Subcutaneous abdominal adipose tissue (tissue), 5 donors: Measurements from ENCODE around the gene OR6B1.

Experiments
- H3K27ac ChIP-seq: one replicate; pipeline ENCODE4 v1.7.0; 2013; ENCODE audit warnings: low read depth, mild to moderate bottlenecking, inconsistent platforms, low read length, moderate library complexity
- H3K27me3 ChIP-seq, 5 donors: one replicate each; pipeline ENCODE4 v1.7.0; 2013; ENCODE audit warnings: low read length in 5 of 5, inconsistent platforms in 1 of 5; ENCODE audit not compliant: control insufficient read depth in 5 of 5, insufficient read depth in 4 of 5
- H3K36me3 ChIP-seq, 5 donors: one replicate each; pipeline ENCODE4 v1.7.0; 2013; ENCODE audit warnings: low read length in 5 of 5; ENCODE audit not compliant: control insufficient read depth in 5 of 5, insufficient read depth in 5 of 5
- H3K4me1 ChIP-seq, 5 donors: one replicate each; pipeline ENCODE4 v1.7.0; 2013; ENCODE audit warnings: low read length in 5 of 5, mild to moderate bottlenecking in 3 of 5, moderate library complexity in 1 of 5; ENCODE audit not compliant: control insufficient read depth in 5 of 5, insufficient read depth in 5 of 5
- H3K4me3 ChIP-seq, 5 donors: one replicate each; pipeline ENCODE4 v1.7.0; 2013; ENCODE audit warnings: low read length in 5 of 5, low read depth in 1 of 5
- H3K9ac ChIP-seq, 5 donors: one replicate each; pipeline ENCODE4 v1.7.0; 2013; ENCODE audit warnings: low read length in 5 of 5, mild to moderate bottlenecking in 4 of 5, moderate library complexity in 3 of 5
- H3K9me3 ChIP-seq, 5 donors: one replicate each; pipeline ENCODE4 v1.7.0; 2013; ENCODE audit warnings: low read length in 5 of 5; ENCODE audit not compliant: control insufficient read depth in 5 of 5
- donor health status: healthy.
- donor health status: healthy.
- donor health status: healthy.
- donor health status: healthy.
- donor health status: healthy.

Gene OR6B1

DNA sequence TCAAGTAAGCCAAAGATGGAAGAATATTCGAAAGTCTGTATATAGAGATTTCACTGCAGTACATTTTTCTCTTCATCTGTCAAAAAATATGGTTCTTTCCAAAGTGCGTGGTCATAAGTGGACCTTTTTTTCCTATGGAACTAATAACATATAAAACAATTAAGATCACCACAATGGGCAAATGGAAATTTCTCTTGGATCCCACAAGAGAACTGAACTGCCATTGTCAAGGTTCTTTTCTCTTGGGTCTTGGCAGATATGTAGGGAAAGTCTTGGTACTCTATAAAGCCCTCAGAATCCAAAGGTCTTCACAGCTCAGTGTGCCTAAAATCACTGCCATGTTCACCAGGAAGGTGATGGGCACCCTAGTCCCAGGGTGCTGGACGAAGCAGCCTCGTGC lies at the start of gene OR6B1:
OR6B1 (plus strand) TSS at position 301 of the 400 bp plus-strand sequence. CDS start 3,677 bp downstream, outside the sequence.
- H3K9ac ChIP-seq = no peak within 1 kb of the TSS
- no peaks in the 10 kb centered on the region for H3K36me3 ChIP-seq
- H3K27ac ChIP-seq = no peak within 1 kb of the TSS
- no peaks in the 10 kb centered on the region for H3K27me3 ChIP-seq
- H3K9me3 ChIP-seq = no peaks in the 10 kb centered on the region
- H3K4me3 ChIP-seq = no peak within 1 kb of the TSS
- no peaks in the 10 kb centered on the region for H3K4me1 ChIP-seq

DNA sequence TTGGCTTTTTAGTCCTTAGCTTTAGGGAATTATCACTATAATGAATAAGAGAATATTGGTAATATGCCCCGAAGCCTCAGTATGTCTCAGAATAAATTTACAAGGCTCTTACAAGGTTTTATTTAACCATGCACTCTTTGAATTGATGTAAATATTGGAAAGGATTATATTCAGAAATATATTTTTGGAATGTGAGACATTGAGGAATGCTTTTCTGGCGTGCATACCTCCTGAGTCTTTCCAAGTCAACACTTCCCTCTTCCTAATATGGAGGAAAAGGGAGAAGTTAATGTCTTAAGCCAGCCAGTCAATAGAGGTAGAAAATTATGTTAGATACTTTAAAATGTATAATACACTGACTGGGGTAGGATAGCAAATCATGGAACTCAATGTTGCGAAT lies 46.7 kb upstream of the OR6B1 start:
- no peaks in the 10 kb centered on the region for H3K9me3 ChIP-seq
- H3K4me1 ChIP-seq = no peaks in the 10 kb centered on the region
- no peak overlapping the region for H3K27ac ChIP-seq

DNA sequence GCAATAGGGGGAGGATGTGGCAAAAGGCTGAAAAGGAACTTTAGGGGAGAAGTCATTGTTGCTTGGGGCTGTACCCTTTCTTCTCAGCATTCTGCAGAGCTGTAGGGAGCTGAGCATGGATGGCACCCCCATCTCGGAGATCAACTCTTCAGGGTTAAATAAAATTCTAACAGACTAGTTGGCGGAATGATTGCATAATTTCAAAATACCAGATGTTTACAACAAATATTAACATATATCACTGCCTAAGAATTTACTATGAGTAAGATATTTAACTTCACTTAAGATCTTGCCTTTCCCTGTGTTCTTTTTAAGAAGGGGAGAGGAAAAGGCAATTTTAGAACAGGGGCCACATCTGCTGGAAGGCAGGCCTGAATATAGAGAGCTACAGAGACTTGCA lies 46.0 kb upstream of the OR6B1 start:
- Histone ChIP-seq H3K4me1 (no peaks in the 10 kb centered on the region), H3K27ac (no peak overlapping the region), H3K9me3 (no peaks in the 10 kb centered on the region), H3K4me3 (no peak overlapping the region), H3K27me3 (no peaks in the 10 kb centered on the region), H3K9ac (no peak overlapping the region), H3K36me3 (no peaks in the 10 kb centered on the region)

More for the DNA sequence above, 46.7 kb upstream of the OR6B1 start:
- Histone ChIP-seq H3K4me3 (no peak overlapping the region), H3K36me3 (no peaks in the 10 kb centered on the region), H3K9ac (no peak overlapping the region), H3K27me3 (no peaks in the 10 kb centered on the region)

GRCh38 chr7:143954544-143954943 lies 45.6 kb upstream of the OR6B1 start, which contains the start of gene OR2F1:
Gene OR2F1, plus strand, starts transcription at chr7:143954844. Its CDS starts 5,127 bp downstream, at chr7:143959971.
- Histone ChIP-seq H3K27ac (no peak within 1 kb of the TSS), H3K9ac (no peak within 1 kb of the TSS), H3K4me3 (no peak within 1 kb of the TSS), H3K4me1 (no peaks in the 10 kb centered on the region), H3K36me3 (no peaks in the 10 kb centered on the region), H3K9me3 (no peaks in the 10 kb centered on the region), H3K27me3 (no peaks in the 10 kb centered on the region)

GRCh38 chr7:143958781-143959180 lies 41.3 kb upstream of the OR6B1 start:
- Histone ChIP-seq H3K4me3 (no peak overlapping the region), H3K27me3 (no peaks in the 10 kb centered on the region), H3K4me1 (no peaks in the 10 kb centered on the region), H3K9me3 (no peaks in the 10 kb centered on the region), H3K36me3 (no peaks in the 10 kb centered on the region), H3K9ac (no peak overlapping the region), H3K27ac (no peak overlapping the region)

GRCh38 chr7:143960813-143961610 lies 39.1 kb upstream of the OR6B1 start:
- H3K4me1 ChIP-seq = no peaks in the 10 kb centered on the region
- no peaks in the 10 kb centered on the region for H3K36me3 ChIP-seq
- H3K9ac ChIP-seq = no peak overlapping the region
- no peaks in the 10 kb centered on the region for H3K9me3 ChIP-seq
- H3K4me3 ChIP-seq = no peak overlapping the region
- H3K27me3 ChIP-seq = no peaks in the 10 kb centered on the region
- no peak overlapping the region for H3K27ac ChIP-seq

GRCh38 chr7:143965280-143965679 lies 34.8 kb upstream of the OR6B1 start:
- H3K9ac ChIP-seq = no peak overlapping the region
- H3K27me3 ChIP-seq = no peaks in the 10 kb centered on the region
- H3K4me3 ChIP-seq = no peak overlapping the region
- H3K9me3 ChIP-seq = no peaks in the 10 kb centered on the region
- H3K27ac ChIP-seq = no peak overlapping the region
- H3K36me3 ChIP-seq = no peaks in the 10 kb centered on the region
- no peaks in the 10 kb centered on the region for H3K4me1 ChIP-seq

DNA sequence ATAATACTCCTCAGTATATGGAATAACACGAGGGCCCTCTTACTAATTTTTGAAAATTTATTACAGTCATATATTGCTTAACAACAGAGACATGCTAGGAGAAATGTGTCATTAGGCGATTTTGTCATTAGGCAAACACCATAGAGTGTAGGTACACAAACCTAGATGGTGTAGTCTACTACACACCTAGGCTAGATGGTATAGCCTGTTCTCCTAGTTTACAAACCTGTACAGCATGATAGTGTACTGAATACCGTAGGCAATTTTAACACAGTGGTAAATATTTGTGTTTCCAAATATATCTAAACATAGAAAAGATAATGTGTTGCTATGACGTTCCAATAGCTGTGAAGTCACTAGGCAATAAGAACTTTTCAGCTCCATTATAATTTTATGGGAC lies 32.7 kb upstream of the OR6B1 start:
- Histone ChIP-seq H3K27me3 (no peaks in the 10 kb centered on the region), H3K36me3 (no peaks in the 10 kb centered on the region), H3K27ac (no peak overlapping the region), H3K4me3 (no peak overlapping the region), H3K9ac (no peak overlapping the region), H3K9me3 (no peaks in the 10 kb centered on the region), H3K4me1 (no peaks in the 10 kb centered on the region)

DNA sequence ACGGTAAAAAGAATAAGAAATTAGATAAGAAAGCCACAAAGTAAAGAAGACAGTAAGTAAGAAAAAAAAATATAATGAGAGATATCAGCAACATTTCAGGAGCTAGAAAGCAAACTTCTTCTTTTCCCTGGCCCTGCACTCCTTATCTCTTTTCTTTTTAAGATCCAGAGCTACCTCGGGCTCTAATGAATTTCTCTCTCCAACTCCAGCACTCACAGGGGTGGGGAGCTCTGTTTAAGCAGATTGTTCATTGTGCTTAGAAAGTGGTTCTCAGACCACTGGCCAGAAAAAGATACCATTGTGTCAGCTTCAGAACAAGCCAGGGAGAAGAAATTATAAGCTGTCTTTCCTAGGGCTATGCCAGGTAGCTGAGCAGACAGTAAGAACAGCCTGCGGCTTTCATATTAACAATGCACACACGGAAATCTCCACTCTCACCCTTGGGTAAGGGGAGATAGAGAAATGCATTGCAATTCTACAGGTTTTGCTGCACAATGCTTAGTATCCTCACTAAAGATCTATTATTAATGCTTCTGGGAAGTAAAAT lies 26.2 kb upstream of the OR6B1 start:
- H3K27me3 ChIP-seq = no peaks in the 10 kb centered on the region
- H3K36me3 ChIP-seq = no peaks in the 10 kb centered on the region
- H3K9ac ChIP-seq = no peak overlapping the region
- no peak overlapping the region for H3K4me3 ChIP-seq
- no peaks in the 10 kb centered on the region for H3K9me3 ChIP-seq
- H3K4me1 ChIP-seq = no peaks in the 10 kb centered on the region
- no peak overlapping the region for H3K27ac ChIP-seq

- no peaks in the 10 kb centered on the region for H3K27me3 ChIP-seq
- H3K4me3 ChIP-seq = no peak overlapping the region
- H3K9ac ChIP-seq = no peak overlapping the region
- H3K36me3 ChIP-seq = no peaks in the 10 kb centered on the region
- no peak overlapping the region for H3K27ac ChIP-seq
- H3K9me3 ChIP-seq = no peaks in the 10 kb centered on the region
- H3K4me1 ChIP-seq = no peaks in the 10 kb centered on the region
These were observed 25.7 kb upstream of the OR6B1 start for GRCh38 chr7:143974459-143974858.
